ENCODE results near the gene BRD3OS.

- TF ChIP-seq, protein P1, sequence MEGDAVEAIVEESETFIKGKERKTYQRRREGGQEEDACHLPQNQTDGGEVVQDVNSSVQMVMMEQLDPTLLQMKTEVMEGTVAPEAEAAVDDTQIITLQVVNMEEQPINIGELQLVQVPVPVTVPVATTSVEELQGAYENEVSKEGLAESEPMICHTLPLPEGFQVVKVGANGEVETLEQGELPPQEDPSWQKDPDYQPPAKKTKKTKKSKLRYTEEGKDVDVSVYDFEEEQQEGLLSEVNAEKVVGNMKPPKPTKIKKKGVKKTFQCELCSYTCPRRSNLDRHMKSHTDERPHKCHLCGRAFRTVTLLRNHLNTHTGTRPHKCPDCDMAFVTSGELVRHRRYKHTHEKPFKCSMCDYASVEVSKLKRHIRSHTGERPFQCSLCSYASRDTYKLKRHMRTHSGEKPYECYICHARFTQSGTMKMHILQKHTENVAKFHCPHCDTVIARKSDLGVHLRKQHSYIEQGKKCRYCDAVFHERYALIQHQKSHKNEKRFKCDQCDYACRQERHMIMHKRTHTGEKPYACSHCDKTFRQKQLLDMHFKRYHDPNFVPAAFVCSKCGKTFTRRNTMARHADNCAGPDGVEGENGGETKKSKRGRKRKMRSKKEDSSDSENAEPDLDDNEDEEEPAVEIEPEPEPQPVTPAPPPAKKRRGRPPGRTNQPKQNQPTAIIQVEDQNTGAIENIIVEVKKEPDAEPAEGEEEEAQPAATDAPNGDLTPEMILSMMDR (IDR thresholded peaks at IDR 0.05): no peak
- TF ChIP-seq EP300 (IDR thresholded peaks at IDR 0.05): no peak
Observed at GRCh38 chr9:133991214-133991921, 33.9 kb upstream of the BRD3OS start.
